ENCODE results near the gene RUNX3.

The RUNX3 gene

DNA sequence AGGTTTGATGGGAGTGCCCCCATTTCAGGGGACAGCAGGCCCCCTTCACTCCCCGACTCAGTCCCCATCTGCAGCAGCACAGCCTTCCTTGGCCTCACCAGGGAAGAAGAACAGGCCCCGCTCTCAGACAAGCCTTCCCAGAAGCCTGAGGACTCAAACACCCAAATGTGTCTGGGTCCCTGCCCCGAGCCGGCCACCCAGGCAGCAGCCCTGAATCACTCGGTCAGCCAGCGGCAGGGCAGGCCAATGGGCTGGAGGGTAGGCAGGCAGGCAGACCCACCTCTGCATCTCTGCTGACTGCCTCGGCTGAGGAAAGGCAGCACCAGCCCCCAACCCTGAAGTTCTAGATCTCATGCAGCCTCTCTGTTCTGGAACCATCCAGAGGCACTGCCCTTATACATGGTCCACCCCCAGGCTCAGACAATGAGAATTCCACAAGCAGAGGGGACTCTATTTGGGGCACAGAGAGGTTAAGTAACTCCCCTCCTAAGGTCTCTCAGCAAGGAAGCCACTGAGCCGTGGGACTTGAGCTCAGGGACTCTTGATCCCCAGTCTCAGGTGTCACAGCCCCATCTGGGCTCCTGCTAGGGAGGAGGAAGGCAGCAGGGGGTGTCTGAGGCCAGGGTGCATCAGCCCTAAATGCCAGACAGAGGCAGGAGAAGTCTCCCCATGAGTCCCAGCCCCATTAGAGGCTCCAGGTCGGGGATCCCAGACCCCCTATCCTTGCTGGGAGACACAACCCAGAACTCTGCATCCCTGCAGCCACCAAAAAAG is 33.2 kb upstream of the RUNX3 start:
- DNase-seq = no peak

DNA sequence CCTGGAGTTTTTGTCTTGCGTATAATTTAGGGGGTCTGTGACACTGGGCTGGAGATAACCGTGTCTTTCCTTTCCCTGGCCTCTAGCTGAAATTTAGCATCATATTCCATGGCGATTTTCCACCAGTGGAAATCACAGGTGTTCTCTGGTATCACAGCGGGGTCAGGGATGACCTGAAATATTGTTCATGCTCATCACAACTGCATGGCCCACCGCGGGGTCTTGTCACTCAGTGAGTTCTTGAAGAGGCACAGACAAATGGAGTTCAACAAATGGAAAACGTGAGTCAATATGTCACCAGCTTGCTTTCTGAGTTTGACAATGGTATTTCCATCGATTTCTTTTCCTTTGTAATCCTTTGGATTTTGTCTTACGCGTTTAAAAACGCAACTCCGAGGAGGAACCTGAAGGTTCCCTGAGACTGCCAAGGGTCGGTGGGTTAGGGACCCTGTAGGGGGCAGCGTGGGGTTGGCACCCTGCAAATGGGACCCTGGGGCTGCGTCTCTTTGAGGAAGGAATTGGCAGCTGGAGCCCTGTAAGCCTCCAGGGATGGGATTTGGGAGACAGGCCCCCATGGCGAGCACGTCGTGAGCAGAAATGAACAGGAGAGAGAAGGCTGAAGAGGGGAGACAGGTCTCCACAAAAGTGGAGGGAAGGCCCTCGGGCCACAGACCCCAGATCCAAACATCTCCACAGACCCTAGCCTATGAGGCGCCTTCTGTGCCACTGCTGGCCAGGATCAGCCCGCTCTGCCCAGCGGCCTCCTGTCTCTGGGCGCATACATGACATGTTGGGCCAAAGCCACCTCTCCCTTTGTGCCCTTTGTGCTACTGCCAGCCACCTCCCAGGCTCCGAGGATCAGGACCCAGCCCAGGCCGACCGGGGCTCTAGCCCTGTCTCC is 32.1 kb upstream of the RUNX3 start:
- DNase-seq = no peak

DNA sequence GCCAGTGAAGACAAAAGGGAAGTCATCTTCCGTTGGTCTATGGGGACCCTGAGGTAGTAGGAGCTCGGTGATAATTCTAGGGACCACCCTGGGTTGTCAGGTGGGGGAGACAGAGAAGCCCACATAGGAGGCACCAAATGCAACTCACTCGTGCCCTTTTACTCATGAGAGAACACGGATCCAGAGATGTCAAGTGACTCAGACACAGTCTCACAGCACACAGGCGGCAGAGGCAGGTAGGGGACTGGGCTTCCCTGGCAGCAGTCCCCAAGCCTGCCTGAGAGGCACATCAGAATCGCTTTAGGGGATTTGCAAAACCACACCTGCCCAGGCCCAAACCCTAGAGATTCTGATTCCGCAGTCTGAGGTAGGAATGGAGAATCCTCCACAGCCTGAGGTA is 31.3 kb upstream of the RUNX3 start:
- no peak for DNase-seq

DNA sequence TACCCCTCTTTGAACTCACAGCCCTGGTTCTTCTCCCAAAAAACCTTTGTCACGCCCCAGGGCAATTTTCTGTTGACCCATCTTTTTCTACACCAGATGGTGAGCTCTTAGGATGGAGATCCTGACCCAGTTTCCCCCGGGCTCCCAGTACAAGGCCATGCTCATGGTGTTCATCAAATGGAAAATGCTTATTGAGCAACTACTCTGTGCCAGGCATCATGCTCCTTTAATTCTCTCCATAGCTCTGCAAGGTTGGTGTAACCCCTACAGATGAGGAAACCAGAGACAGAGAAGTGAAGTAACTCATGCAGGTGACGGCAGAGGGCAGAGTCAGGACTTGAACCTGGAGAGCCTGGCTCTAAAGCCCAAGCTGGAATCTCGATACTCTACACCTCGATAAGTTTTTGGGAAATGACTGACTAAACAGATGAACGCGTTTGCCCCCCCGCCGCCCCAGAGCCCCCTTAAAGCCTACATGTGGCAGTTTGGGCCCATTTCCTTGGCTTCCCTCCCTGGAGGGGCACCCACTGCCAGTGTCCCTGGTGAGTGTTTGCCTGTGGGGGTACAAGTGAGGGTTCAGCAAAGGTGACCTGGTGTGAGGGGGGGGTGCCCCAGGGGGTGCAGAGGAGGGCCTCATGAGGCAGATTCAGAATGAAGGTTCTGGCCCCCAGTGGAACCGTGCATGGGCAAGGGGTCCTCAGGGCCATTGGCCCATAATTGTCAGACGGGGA is 30.2 kb upstream of the RUNX3 start:
- no peak for DNase-seq

DNA sequence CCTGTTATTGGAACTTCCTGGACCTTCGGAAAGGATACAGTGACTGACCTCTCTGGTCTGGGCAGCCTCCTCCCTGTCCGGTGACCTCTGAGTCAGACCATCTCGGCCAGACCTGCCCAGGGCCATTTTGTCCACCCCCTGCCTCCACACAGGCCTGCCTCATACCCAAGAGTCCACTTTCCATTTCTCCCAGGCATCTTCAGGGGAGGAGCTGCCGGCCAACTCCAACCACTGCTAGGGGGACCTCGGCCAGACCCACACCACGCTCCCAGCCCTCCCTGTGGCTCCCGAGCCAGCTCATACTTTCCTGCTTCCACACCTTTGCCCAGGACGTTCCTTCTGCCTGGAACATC is 29.5 kb upstream of the RUNX3 start:
- DNase-seq = no peak

DNA sequence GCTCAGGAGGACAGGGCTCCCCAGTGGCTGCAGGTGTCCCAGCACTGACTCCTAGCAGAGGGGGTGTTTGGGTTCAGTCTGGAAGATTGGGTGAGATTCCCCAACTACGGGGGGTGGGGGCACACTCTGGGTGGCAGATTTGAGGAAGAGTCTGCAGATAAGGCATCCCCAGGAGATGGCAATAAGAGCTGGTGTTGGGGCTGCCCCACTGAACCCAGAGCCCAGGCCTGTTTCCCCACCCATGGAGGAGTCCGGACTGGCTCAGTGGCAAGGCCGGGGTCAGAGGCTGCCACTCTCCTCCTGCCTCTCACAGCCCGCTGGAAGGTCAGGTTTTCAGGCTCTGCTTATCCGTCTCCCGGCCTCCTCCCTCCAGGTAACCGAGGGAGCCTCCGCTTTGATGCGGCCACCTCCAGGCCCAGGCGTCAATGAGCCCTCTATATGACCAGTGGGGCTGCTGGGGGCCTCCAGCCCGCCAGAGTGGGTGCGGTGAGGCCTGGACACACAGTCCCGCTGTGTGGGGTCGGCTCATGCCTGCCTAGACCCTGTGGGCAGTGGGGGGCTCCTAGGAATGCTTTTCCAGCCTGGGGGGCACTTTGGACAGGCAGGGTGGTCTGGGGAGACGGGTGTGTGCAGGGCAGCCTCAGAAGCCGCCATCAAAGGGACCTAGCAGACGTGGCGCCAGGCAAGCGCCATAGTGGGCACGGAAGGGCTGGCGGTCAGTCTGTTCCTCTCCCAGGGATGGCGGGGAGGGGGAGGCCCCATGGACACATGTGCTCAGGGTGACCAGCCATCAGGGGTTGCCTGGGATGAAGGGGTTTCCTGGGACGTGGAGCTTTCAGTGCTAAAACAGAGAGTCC is 28.9 kb upstream of the RUNX3 start:
- DNase-seq = no peak

DNA sequence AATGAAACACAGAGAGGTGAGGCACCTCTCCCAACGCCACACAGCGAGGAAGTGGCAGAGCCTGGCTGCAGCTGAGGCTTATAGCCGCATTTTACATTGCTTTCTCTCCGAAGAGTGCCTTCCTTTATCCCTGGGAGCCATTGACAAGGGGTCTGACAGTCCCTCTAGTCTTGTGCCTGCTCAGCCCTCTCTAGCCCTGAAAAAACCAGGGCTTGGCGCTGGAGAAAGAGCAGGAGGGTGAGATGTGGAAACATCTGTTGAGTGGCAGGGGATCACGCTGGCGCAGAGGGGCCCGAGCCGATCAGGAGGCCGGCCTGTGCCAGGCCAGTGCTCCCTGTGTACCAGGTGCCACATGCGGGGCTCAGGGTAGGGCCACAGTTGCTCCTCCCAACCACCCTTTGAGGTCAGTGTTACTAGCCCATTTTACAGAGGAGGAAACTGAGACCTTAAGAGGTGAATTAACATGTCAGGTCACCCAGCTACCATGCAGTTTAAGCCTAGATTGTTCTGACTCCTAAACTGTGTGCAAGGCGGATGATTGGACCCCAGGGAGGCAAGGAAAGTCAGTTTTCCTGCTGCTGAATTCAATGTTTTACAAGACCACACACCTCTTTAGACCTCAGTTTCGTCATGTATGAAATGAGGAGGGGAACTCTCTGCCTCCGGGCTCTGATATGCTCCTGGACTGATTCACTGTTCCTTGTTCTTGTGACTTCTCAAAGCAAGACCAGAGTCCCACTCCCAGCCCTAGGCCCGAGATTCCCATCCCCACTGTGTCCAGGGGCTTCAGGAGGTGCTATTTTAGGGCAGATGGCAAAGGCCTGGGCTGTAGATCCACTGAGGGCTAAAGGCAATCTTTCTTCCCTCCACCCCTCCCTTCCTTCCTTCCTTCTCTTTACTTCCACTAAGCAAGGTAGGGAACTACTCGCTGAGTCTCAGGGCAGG is 28.0 kb upstream of the RUNX3 start:
- no peak for DNase-seq

DNA sequence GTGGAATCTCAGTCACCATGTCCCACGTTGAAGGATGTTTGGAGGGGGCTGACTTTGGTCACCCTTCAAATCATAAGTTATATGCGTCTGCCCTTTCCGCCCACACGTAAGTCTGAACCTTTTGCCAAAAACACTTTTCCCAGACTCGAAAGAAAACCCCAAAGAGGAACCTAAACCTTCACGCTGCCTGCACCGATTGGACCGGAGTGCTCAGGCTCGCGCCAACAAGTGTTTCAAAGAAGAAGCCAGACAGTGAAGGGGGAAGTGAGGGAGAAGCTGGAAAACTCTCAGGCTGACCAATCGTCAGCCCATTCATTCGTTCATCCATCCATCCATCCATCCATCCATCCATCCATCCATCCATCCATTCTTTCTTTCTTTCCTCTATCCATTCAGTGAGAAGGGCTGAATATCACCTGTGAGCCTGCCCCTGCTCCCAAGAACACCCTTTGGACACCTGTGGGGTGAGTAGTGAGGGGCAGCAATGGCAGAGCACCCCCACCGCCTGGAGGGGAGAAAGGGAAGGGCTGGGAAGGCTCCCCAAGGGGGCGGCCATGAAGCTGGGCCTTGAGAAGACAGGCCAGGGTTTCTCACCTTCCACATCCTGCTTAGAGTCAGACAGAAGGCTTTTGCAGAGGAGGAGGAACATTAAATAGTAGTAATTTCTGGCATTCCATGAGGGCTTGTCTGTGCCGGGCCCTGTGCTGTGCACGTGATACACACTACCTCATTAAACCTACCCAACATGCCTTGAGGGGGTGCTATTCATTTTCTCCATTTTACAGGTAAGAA is 27.1 kb upstream of the RUNX3 start:
- DNase-seq = no peak

DNA sequence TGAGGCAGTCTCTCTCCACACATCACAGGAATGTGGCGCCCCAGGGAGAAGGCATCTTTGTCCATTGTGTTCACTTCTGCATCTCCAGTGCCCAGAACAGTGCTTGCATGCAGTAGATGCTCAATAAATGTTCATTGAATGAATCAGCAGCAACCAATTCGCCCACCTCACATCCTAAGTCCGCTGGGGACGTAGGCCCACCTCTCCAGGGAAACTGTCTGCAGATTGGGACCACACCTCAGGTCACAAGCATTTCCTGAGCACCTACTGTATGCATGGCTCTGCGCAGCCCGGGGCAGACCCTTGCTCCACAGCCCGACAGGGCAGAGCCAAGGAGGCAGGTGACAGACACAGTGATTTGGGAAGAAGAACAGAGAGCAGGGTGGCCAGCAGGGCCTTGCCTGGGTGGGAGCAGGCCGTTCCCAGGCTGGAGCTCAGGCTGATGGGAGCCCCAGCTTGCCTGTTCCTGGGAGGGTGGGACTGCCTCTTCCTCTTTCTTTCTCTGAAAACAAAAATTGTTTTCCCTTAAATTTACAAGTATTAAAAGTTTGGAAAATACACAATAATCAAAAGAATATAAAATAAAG is 25.8 kb upstream of the RUNX3 start:
- DNase-seq = no peak

DNA sequence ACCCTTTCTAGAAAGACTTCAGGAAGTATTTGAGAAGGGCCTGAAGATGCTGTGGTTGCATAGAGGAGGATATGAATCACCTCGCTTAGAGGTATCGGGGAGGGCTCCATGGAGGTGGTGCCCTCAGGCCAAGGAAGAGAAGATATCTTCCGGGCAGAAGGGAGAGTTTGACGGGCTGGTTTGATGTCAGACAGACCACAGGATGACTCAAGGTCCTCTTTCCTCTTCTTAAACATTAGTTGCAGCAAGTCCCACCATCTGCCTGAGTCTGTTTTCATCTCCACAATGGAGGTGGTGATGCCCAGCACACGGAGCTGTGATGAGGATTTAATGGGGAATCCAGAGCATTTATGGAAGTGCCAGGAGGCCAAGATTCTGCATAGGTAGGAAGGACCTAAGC is 25.1 kb upstream of the RUNX3 start:
- DNase-seq = no peak

DNA sequence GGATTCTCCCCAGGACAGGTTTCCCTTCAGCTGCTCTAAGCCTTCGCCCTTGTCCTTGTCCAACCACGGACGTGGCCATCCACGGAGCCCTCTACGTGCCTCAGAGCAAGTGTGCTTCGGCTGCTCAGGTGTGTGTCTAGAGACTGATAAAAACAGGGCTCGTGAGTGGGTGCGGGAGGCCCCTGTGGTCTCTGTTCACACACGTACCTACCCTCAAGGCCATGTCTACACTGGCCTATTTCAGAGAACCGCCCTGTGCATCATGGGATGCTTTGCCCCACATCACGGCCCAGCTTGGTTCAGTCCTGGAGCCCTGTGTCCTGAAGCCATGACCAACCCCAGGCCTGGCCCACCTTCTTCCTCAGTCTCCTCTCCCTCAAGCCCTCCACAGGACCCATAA is 24.6 kb upstream of the RUNX3 start:
- no peak for DNase-seq

DNA sequence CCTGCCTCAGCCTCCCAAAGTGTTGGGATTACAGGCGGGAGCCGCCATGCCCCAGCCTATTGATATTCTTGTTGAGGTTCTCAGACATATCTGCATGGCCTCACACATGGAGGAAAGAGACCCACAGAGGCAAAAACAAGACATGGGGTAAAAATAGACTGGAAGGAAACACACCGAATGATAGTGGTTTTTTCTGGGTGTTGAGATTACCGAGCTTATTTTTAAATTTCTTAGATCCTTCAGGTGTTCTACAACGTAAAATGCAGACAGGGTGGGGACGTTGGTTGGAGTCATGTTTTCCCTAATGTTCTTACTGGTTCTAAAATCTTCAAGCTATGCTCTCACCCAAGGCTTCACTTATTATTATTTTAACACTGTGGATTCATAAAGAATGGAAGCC is 23.9 kb upstream of the RUNX3 start:
- no peak for DNase-seq

DNA sequence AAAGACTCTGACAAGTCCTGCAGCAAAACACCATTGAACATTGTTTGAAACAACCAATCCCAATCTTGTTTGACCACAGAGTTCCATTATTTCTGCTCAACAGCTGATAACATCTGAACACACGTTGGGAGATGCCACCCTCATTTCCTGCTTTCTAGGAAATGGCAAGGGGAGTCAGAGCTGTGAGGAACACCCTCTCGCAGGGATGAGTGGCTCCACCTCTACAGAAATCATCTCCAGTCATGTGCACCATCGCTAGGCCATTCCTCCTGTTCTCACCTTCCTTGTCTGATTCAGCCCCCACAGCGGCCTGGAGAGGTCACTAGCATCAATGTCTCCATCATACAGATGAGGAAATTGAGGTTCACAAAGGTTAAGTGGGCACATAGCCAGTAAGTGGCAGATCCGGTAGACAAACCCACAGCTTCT is 22.4 kb upstream of the RUNX3 start:
- DNase-seq = no peak

DNA sequence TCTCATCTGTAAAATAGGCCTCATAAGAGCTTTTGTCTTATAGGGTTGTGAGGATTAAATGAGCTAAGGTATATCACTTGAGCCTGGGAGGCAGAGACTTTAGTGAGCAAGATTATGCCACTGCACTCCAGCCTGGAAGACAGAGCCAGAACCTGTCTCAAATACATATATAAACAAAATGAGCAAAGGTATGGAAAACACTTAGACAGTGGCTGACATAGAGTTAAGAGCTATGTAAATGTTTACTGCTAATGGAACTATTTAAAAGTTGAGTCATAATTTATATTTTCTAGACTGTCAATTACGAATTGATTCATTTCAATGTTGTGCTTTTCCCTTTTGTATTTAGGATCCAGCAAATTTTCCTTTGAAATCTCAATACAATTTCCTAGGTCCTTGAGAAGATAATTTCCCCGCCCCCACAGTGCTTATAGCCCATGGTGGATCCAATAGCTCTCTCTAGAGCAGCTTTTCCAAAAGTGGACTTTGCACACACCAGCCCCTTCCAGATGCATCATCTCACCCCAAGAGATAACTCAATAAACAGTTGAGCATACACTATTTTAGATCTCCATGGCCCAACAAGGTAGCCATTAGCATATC is 21.8 kb upstream of the RUNX3 start:
- DNase-seq = no peak

DNA sequence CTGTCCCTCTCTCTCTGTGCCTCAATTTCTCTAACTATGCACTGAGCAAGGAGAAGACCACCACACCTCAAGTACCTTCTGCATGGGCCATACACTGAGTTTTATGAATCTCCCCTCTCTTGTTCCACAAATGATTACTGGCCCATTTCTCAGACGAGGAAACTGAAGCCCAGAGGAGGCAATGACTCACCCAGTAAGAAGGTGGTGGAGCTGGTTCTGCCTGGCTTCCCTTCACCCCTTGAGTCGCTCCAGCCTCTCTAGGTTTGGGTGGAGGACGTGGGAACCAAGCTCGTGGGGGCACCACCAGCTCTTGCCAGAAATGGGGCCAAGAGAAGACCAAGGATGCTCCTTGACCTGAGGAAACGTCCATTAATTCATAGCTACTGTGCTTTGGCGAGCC is 21.3 kb upstream of the RUNX3 start:
- DNase-seq = no peak

DNA sequence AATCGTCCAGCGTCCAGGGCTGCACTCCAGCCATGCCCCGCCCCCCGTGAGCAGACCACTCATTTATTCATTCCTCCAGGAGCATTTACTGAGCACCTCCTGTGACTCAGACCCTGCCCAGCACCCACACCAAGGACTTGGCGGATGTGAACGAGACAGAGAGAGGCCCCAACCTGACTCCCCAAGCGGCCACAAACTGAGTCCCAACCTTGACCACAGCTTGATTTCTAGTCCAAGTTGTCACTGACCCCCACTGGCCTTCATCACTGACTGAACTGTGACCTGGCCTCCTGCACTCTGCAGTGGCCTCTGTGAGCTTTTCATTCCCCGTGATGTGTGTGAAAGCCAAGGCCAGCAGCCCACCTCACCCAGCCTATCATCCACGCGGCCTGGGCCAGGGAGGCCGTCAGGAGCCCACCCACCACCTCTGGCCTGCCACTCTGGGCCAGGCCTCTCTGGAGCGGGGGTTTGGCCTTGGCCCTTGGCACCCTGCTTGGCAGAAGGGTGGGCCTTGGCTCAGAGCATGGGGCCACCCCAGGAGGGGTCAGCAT is 19.3 kb upstream of the RUNX3 start:
- DNase-seq = no peak

DNA sequence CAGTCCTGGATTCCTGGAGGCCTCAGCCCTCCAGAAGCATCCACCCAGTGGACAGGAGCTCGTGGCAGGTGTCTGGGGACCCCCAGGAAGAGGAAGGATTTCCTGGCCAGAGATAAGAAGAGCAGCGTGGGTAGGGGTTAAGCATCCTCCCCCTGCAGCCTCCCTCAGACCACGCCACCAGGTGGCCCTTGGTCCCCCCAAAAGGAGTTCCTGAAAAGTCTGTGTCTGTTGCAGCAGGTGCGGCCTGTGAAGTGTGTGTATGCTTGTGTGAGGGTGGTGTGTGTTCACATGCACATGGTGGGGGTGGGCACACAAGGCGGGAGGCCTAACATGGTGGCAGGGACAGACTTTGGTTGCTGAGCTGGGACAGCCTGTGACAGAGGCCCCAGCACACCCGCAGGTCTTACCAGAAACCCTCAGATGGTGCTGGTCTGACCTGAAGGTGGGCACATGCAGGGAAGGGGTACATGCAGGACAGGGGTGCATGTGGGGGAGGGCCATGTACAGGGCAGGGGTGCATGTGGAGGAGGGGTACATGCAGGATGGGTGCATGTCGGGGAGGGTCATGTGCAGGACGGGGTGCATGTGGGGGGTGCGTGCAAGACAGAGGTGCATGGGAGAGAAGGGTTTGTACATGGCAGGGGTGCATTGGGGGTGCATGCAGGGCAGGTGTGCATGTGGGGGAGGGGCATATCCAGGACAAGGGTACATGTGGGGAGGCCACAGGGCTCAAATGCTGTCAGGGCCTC is 18.2 kb upstream of the RUNX3 start:
- DNase-seq = no peak

DNA sequence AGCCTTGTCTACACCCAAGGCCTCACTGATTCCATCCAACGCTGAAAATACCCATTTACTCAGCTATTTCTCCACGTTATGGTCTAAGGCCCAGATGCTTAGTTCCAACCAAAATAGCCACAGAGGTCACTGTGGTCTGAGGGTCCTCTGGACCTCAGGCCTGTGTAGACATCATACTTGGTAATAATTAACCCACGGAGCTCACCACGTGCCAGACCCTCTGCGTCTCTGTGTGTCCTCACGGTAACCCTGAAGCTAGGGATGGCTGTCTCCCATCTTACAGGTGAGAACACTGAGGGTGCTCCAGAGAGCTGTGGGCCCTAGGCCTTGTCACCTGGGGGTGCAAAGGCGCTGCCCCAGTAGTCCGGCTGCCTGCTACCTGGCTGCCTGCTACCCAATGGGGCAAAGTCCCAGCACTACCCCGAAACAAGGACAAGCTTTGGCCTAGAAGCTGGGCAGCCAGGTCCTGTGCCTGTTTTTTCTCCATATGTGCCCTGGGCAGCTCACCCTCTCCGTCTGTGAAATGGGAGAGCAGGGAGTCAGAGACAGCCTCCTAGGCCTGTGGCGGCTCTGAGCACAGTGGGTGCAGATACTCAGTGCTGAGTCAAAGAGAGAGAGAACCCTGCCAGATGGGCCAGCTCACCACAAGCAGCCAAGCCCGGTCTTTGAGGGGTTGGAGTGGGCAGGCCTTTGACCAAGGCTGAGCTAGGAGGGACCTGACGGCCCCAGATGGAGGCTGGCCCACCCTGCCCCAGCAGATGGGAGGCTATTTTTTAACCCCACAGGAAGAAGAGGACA is 17.0 kb upstream of the RUNX3 start:
- no peak for DNase-seq

Measured in NCI-H1092 (cell line).